Embryonic facial prominence (tissue), 1 donor: ENCODE results near the gene MGLL.

Experiments used
- DNase-seq: peaks from one replicate; pipeline ENCODE4 v3.0.0-alpha.2; 2016; ENCODE audit errors: extremely low spot score

Gene MGLL

DNA sequence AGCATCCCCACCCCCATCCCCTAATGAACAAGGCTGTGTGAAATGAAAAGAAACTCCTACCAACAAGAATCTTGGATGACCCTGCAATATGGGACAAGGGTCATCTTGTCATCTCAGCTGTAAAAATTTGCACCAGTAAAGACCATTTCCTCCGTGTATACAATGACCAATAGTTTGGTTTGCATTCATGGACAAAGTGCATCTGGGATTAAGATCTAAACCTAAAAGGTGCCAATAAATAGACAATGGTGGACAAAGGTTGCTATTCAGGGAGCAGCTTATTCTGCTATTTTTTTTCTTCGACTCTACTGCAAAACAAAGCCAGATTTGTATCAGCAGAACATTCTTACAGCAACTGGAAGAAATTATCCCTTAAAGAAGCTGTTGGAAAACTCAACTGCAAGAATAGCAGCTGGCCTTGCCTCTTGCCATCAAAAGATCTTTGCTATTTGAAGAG is 8.0 kb downstream of the MGLL start:
- no peak for DNase-seq

DNA sequence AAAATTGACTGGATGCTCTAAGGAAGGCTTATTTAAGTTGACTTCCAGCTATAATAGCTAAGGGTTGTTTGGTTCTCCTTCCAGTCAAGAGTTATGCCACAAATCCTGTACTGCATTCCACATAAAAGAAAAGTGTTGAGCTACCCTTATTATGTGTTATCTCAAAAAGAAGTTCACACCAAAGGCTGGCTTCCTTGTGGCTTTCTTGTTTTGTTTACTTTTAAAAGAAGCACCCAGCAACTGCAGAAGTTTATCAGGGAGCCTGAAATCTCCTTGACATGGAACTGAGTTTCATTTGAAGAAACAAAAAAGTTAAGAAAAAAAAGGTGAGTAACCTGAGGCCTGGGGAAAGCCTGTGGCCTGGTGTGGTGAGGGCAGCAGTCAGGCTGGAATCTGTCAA is 10.2 kb downstream of the MGLL start:
- no peak for DNase-seq

DNA sequence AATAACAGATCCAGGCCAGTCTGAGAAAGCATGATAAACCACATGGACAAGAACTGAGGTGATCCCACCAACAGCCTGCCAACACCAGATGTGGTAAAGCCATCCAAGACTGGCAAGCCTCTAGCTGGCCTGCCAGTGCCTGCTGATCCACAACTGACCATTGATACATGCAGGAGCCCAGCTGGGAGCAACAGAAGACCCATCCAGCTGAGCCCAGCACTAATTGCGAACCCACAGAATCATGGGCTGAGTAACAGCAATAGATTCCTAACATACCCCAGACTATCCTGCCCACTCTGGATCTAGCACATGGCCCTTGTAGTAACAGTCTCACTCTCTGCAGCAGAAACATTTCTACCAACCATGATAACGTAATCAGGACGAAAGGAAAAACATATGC is 10.6 kb downstream of the MGLL start:
- no peak for DNase-seq

DNA sequence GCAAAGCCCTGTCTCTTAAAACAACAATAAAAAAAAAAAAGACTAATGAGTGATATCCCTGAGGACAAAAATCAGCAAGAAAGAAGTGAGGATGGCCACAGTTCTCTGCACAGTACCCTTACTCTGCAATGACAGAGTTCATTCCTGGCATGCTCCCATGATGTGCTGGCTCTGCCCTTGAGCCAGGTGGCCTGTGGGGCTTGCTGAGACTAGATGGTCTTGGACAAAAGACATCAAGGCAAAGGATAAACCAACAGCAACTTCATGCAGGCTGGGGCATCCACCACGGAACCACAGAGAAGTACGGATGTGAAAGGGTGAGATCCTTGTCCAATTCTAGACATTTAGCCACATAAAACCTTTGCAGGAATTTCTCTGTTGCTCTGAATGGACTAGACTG is 12.7 kb downstream of the MGLL start:
- no peak for DNase-seq

DNA sequence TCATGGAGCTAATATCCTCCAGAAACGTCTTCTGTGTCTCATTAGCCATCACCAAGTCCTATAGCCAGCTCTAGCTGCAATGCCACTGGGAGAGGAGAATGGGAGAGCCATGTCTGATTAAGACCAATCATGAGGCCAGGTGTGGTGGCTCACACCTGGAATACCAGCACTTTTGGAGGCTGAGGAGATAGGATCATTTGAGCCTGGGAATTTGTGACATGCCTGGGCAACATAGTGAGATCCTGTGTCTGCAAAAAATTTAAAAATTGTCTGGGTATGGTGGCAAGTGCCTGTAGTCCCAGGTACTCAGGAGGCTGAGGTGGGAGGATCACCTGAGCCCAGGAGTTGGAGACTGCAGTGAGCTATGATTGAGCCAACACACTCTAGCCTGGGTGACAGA is 13.1 kb downstream of the MGLL start:
- DNase-seq = no peak

DNA sequence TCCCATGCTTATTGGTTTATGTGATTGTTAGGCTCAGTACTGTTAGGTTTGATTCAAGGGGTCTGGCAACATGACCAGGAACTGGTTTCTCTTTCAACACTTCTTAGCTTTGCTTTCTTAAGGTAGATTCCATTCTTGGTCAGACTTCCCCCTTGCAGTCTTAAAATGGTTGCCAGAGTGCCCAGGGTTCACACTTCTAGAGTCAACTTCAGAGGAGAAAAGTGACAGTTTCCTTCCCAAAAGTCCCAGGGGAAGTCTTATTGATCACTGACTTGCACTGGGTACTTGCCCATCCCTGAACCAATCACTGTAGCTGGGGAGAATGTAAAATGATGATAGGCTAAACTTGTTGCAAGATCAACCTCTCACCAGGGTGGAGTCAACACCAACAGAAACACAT is 14.1 kb downstream of the MGLL start:
- DNase-seq = no peak

DNA sequence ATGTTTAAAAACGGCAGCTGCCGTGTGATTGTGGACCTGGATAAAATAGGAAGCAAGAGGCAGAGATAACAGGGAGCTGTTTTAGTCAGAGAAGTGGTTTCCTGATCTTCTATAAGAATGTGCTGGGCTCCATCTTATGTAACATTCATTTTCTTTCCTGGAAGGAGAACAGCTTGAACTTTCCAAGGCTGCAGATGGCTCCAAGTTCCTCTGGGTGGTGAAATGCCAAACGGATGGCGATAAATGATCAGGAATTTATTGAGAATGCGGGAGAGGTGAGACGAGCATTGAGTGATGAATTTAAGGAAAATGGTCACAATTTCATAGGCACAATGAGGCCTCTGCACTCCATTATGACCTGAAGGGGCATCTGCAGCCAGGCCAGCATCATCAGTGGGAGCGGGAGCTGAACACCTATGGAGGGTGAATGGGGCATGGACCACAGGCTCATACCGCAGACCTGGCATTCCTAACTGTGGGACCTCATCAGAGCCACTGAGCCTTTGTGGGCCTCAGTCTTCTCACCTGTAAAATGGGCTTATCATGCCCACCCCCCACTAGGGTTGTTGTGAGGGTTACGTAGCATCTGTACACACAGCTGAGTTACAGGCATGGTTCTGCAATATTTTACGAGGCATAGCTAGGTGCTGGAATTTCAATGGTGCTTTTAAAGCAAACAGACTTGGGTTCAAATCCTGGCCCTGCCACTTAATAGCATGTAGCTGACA is 17.1 kb downstream of the MGLL start:
- DNase-seq = no peak

DNA sequence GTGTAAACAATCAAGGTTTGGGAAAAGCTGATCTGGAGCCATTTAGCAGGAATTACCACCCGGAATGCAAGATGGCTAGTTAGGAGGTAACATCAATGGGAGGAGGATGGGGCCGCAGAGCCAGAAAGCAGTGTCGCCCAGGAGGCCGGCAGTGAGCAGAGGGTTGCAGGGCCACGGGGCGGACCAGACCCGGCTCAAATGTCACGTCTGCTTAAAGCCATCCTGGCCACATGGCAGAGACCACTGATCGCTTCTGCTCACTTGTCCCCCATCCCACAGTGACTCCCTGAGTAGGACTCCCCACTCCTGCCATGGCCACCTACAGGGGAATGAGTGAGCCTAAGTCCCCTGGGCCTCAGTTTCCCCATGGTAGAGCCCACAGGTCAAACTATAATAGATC is 18.2 kb downstream of the MGLL start:
- no peak for DNase-seq

DNA sequence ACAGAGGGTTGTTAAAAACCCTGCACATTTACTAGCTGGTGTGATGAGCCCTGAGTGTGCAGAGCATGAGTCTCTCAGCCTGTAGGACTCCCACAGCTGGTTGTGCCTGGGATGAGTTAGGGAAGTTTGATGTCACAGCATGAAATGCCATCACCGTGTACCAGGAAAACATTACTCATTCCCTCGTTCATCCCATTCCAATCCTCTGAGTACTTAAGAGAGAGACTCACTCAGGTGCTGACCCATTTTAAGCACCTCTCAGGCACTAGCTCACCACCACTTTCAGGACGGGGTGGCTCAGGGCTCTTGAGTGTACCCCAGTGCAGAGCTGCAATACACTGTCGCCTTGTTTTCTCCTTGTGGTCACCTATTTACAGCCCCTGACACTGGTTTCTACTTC is 18.7 kb downstream of the MGLL start:
- no peak for DNase-seq

DNA sequence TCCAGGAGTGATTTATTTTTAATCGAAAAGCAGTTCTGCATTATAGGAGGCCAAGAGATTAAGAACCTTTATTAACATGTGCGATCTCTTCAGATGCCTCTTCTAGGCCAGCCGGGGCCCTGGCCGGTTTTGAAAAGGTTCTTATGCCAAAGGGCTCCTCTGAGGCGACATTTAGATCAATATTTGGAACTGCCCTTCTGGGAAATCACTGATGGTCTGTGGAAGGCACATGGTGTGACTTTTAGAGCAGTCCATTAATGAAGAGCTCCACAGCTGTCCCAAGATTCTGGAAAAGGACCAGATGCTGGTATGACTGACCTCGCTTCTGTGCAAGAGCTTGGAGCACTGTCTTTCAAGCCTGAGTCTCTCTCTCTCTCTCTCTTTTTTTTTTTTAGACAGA is 19.7 kb downstream of the MGLL start:
- DNase-seq = no peak

DNA sequence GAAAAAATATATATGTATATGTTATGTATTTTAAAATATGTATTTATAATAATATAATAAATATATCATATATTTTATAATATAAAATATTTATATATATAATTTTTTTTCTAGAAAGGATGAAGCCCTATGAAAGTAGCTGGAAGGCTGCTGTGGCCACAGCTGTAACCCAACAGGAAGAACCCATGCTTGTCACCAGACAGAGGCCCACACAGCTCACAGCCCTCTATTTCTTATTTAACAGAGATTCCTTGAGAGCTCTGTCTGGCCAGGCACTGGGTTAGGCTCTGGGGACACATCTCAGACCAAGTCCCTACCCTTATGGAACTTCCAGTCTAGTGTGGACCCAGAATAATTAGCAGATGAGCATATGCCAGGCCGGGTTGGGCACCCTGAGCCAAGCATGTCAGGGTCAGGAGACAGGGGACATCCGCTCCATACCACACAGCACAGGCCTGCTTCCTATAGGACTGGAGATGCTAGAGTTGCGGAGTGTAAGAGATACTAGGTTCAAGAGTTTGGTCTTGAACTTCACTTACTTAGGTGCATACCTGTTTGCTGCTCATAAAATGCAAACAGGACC is 20.5 kb downstream of the MGLL start:
- no peak for DNase-seq

DNA sequence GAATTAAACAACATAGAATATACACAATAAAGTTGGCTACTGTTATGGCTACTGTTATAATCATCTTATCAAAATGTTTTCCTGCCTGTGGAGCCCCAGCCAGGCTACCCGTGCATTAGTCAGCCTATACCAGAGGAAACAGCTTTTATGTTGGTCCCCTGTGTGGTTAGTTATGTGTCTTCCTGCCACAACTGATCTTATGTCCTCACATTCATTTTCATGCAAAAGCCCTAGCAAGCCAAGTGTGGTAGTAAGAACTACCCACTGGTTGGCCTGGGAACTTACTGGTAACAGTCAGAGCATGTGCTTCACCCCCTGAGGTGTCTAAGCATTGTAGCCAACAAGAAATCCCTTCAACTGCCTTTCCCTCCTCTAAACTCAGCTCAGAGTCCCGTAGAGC is 21.8 kb downstream of the MGLL start:
- DNase-seq = no peak

DNA sequence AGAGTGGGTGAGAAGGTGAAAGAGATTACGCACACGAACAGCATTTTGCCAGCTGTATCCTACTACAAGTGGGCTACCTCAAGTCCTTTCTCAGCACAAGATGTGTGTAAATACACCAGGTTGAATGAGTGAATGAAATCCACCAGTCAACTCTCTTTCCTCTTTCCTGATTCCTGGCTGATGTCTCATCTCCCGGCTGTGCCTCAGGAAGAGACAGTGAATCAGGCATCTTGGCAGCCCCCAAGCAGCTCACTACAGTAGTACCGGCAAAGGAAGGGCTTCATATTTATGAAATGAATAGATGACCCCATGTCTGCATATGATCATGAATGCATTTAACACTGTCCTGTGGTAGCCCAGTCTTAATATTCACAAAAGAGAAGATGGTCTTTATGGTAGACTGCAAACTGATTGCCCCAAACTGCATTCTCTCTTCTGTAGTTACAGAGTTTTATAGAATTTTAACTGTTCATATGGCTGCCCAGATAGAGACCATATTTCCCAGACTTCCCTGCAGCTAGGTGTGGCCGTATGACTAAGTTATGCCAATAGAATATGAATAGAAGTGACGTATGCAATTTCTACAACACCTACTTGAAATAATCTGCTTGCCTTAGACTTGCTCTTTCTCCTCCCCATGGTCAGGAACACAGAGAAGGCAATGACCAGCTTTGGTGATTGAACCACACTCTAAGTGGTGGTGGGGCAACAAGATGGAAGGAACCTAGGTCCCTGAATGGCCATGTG is 22.7 kb downstream of the MGLL start:
- no peak for DNase-seq

DNA sequence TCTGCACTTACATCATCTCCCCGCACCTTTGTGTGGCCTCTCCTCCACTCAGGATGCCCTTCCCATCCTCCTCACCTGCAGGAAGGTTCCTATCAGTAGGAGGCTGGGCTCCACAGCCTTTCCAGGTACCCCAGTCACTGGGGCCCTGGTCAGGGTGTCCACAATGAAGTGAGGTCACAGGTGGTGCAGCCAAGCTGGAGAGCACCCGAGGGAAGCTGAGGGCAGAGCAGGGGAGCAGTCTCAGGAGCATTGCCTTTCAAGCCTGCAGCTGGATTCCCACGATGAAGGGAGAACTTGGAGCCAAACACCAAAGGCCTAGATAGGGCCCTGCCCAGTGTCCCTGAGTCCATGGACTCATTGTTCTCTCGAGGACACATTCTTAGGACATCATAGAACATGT is 23.6 kb downstream of the MGLL start:
- DNase-seq = no peak

DNA sequence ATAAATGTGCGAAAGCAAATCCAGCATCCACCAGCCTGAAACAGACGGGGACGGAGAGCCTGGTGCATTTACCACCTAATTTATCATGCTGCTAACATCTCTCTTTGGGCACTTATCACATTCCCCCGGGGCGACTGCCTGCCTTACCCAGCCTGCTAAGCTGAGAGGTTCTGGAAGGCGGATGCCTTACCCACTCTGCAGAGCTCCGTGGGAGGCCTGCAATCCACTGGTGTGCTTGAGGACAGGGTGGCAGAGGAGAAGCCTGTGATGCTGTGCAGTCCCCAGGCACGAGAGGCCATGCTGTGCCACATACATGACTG is 25.5 kb downstream of the MGLL start:
- no peak for DNase-seq

DNA sequence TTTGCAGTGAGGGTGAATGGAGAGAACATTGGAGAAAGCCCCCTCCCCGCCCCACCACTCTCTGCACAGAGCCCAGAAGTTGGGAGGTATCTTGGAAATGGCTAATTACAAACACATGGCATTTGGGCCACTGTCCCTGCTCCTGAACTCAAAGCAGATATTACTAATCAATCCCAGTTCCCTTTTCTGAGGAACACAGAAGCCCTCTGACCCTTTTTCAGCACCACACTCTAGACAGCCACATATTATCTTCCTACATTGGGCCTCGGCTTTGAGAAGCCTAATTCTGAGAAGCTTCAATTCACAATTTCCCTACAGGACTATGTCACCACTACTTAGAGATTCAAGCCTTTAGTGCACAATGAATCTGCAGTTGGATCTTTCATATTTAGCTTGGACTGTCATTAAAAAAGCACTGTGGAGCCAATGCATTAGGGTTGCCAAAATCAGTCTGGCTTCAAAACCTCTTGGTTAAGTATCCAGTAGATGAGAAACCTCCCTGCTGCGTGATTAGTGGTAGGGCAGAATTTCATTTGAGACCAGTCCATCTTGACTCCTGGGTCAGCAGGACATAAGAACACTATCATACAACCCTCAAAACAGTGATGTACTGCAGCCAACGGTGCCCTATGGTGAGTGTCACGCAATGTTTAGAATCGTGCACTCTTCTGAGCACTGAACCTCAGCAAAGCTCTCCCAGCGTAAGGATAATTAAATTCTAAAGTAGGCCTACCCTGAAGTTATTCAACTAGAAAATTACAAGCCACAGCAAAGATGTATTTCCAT is 26.1 kb downstream of the MGLL start:
- no peak for DNase-seq

DNA sequence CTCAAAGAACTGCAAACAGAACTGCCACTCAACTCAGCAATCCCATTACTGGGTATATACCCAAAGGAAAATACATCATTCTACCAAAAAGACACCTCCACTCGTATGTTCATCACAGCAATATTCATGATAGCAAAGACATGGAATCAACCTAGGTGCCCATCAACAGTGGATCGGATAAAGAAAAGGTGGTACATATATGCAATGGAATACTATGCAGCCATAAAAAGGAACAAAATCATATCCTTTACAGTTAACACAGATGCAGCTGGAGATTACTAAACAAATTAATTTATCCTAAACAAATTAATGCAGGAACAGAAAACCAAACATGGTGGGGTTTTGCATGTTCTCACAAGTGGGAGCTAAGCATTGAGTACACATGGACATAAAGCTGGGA is 27.3 kb downstream of the MGLL start:
- no peak for DNase-seq

DNA sequence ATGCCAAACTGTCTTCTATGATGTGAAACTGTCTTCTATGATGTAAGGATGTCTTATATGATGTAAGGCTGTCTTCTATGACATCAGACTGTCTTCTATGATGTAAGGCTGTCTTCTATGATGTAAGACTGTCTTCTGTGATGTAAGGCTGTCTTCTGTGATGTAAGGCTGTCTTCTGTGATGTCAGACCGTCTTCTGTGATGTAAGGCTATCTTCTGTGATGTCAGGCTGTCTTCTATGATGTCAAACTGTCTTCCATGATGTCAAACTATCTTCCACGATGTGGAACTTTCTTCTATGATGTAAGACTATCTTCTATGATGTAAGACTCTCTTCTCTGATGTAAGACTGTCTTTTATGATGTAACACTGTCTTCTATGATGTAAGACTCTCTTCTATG is 27.9 kb downstream of the MGLL start:
- DNase-seq = no peak

DNA sequence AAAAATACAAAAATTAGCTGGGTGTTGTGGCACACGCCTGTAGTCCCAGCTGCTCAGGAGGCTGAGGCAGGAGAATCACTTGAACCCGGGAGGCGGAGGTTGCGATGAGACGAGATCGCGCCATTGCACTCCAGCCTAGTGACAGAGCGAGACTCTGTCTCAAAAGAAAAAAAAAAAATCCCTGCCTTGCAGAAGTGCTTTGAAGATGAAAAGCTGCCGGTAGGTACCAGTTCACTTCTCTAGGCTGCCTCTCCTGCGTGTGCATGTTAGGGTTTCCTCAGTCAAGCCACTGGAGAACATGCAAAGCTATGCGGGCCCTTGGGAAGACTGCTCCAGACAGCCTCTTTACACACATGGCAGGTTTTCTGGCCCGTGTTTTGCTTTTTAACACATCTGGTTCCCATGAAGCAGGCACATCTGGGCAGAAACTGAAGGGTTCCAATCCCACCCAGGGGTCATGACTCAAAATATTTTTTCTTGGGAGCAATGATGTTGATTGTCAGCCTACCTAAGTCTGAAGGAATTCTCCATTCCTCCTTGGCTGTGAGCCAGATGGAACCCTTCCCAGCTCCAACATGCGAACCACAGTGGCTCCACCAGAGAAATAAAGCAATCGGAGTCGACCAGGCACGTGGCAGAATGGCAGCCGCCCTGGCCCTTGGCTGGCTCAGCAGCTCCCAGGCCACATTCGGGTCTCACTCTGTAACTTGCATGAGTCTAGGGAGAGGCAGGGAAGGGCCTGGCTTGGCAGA is 29.6 kb downstream of the MGLL start:
- DNase-seq = peak; percentile 45

DNA sequence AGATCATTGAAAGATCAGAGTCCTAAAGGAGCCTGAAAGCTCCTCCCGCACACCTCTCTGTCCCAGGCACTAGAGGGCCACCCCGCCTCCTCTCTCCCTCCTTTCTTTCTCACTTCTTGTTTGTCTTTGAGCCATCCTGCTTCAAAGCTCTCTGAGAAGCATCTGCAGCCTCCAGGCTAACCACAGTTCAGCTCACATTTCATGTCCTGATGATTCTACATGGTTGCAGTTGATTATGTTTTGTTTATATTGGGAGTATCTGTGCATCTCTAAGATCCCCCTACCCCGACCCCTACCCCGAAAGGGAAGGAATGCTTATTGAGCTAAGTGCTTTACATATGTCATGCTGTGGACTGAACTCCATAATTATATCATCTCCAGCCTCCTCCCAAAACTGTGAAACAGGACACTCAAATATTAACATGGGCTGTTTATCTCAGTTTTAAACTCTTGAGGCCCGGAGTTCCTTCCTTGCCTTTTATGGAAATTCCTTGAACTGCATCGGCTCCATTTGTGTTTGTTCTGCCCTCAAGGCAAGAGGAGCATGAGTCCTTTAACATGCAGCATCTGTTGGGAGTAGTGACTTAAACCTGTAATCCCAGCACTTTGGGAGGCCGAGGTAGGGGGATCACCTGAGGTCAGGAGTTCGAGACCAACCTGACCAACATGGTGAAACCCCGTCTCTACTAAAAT is 30.9 kb downstream of the MGLL start:
- DNase-seq = peak; percentile 81

DNA sequence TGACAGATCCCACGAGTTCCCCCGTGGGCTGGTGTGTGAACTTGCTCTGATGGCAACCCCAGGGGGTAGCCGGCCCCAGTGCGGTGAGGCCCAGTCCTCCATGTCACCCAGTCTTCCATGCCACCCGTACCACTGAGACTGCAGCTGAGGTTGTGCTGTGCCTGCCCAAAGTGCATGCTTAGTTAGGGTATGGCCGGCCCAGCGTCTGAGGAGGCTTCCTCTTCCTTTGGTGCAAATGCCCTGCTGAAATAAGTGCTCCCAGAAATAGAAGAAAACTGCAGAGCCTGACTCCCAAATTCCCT is 31.5 kb downstream of the MGLL start:
- DNase-seq = no peak
